IPS-11a (cell line): ENCODE measurements around the gene ERICH6.

Experiments
- H3K4me3 ChIP-seq: one replicate; pipeline ENCODE4 v1.5.1; 2013; ENCODE audit warnings: low read depth, low read length, control low read depth

Gene ERICH6

GRCh38 chr3:150620002-150620689, 83.6 kb downstream of the ERICH6 start:
- H3K4me3 ChIP-seq = no peak overlapping the region

DNA sequence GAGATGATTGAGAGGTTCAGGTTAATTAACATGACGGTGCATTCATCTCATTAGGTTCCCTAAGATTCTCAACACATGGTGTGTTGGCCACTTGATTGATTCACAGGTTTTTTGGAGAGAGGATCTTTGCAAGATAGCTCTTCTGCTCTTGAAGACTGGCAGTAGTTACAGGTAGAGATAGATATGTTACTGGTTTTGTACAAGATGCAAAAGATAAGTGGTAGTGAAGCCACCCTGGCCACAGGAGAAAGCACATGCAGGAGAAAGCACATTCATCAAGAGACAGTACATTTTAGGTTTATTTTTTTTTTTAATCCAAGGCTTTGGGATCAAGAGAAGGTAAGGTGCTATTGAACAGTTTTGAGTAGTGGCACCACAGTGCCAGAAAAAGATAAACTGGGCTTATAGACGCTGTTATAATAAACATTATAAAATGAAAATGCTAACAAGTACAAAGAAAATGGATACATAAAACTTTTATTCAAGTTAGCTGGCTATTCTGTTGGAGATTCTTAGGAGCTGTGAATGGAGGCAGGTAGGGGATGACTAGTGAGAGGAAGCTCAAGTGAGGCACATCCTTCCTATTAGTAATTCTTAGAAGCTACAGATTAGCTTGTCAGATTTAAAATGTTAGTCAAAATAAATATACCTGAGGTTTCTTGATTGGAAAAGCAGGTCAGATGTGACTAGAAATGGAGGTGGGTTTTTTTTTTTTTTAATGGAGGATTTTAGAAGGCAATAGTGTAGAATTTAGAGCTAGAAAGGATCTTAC, 89.8 kb downstream of the ERICH6 start:
- no peak overlapping the region for H3K4me3 ChIP-seq

DNA sequence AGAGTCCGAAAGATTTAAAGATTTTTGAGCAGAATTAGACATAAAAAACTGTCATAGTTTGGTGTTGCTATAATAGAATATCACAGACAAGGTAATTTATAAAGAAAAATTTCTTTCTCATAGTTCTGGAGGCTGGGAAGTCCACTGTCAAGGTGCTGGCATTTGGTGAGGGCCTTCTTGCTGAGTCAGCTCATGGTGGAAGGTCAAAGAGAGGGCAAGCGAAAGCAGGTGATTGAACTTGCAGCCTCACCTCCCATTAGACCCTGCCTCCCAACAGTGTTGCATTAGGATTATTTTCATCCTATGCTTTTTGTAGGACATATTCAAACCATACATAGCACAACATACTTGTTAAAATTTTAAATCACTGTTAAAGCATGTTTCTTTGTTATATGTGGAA, 90.7 kb downstream of the ERICH6 start:
- H3K4me3 ChIP-seq = no peak overlapping the region

DNA sequence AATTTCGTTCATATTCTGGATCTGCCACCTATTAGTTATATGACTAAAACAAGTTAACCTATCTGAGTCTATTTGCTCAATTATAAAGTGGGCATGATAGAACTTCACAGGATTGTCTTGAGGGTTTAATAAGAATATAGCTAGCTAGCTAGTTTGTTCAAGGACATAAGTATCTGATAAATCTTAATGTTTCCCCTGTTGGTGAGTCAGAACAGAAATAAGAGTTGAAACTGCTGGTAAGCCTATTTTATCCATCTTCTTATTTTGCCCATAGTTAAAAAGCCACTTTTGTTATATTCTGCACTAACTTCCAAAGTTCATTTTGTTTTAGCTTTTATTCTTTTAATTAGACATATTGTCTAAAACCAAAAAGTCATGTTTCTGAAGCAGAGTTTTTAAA, 91.2 kb downstream of the ERICH6 start:
- no peak overlapping the region for H3K4me3 ChIP-seq

- H3K4me3 ChIP-seq = no peak overlapping the region
Measured at GRCh38 chr3:150611666-150612065, 92.1 kb downstream of the ERICH6 start.

DNA sequence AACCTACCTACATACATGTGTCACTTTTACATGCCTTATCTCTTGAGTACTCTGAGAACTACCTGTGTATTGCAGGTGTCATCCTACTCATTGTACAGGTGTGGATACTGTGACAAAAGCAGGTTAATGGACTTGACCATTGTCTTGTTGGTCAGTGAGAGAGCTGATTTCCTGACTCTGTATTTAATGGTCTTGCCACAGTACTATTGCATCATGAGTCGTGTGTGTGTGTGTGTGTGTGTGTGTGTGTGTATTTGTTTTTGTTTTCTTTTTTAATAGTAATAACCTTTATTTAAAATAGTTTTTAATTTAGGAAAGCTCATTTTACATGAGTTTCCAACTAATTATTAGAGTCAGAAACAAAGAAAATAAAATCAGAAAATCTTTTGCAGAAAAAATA, 92.9 kb downstream of the ERICH6 start:
- H3K4me3 ChIP-seq = no peak overlapping the region

DNA sequence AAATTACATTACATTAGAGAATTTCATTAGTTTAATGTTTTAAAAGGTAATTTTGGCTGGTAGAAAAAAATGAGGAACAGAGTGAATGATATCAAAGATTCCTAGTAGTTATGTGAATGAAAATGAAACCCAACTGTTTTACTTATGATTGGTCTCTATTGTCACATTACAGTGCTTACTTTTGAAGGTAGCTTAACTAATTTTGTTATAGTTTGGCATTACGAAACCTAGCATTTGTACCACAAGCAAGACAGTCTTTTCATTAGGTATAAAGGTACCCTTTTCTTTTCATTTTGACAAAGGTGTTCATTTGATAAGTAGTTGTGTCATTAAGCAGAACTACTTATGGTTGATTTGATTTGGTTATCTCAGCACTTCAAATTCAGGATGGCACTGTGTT, 93.7 kb downstream of the ERICH6 start:
- H3K4me3 ChIP-seq = no peak overlapping the region
